Measurements from ENCODE around the gene SPRN. TPM values are rescaled to one million over a fixed set of nuclear protein-coding genes. Genes with fewer than 3 reads are reported as not detected.
"Not testable (repeated sequence)": the region's sequence is repeated elsewhere in the genome, so short reads cannot be mapped to it uniquely, and the experiment has no call there.

SPRN gene
- total RNA-seq, 1 experiment from 2014 or later: not detected

- DNase-seq (ENCODE audit: low read depth): no peak
Measured at GRCh38 chr10:133456041-133456951, 31.9 kb upstream of the SPRN start.

- no peak for DNase-seq (ENCODE audit: low read depth)
Measured at GRCh38 chr10:133455611-133456031, 31.2 kb upstream of the SPRN start.

- DNase-seq (ENCODE audit: low read depth): no peak
Measured at GRCh38 chr10:133455196-133455595, 30.8 kb upstream of the SPRN start.

DNA sequence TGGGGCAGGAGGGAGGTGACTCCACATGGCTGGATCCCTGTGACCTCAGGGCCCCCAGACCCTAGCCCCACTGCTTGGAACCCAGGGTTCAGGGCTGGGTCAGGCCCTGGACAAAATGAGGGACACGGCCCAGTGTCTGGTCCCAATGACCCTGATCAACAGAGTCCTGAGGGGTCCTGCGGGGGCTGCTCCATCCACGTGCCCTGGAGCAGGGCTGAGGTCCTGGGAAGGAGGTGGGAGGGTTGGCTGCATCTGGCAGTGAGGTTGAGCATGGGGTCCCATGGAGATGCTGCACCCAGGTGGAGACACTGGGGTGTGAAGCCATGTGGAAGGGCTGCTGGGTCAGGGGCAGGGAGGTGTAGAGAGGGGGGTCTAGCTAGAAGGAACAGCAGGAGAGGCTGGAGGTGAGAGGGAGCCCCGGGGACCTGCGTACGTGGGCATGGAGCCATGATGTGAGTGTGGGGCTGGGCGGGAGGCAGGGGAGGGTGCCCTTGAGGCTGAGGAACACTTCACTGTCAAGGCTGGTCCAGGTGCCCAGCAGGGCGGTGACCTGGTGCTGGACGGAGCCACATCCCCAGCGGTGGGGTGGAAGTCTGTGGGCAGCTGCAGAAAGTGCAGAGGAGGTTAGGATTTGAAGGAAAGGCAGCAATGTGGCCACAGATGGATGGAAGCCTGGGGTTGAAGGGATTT lies 29.9 kb upstream of the SPRN start:
- DNase-seq (ENCODE audit: low read depth): no peak

GRCh38 chr10:133453516-133454203 lies 29.2 kb upstream of the SPRN start, which contains the start of gene SCART1:
Gene SCART1 (plus strand): TSS chr10:133453945. CDS start chr10:133453998, 53 bp downstream.
- no peak for DNase-seq (ENCODE audit: low read depth)

- no peak for DNase-seq (ENCODE audit: low read depth)
Measured at GRCh38 chr10:133452453-133452852, 28.0 kb upstream of the SPRN start.

- DNase-seq (ENCODE audit: low read depth): no peak
Measured at GRCh38 chr10:133451346-133451745, 26.9 kb upstream of the SPRN start.

DNA sequence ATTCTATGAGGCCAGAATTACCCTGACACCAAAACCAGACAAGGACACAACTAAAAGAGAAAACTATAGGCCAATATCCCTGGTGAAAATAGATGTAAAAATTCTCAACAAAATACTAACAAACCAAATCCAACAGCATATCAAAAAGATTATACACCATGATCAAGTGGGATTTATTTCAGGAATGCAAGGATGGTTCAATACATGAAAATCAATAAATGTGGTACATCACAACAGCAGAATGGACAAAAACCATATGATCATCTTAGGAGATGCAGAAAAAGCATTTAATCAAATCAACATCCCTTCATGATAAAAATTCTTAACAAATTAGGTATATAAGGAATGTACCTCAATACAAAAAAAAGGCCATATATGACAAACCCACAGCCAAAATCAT lies 23.7 kb upstream of the SPRN start:
- no peak for DNase-seq (ENCODE audit: low read depth)

DNA sequence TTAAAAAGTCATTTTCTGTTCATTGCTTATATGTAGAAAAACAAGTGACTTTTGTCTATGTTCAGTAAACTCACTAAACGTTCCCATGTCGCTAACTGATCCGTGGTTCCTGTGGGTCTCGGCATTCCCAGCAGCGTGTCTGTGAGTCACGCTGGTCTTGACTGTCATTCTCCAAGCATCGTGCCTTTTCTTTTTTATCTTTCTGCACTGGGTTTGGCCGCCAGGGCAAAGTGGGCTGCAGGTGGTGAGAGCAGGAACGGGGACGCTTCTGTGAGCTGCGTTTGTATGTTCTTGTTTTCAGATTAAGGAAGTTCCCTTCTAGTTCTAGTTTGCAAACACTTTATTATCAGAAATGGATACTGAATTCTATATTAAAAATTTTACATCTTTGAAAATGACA lies 22.6 kb upstream of the SPRN start:
- no peak for DNase-seq (ENCODE audit: low read depth)

DNA sequence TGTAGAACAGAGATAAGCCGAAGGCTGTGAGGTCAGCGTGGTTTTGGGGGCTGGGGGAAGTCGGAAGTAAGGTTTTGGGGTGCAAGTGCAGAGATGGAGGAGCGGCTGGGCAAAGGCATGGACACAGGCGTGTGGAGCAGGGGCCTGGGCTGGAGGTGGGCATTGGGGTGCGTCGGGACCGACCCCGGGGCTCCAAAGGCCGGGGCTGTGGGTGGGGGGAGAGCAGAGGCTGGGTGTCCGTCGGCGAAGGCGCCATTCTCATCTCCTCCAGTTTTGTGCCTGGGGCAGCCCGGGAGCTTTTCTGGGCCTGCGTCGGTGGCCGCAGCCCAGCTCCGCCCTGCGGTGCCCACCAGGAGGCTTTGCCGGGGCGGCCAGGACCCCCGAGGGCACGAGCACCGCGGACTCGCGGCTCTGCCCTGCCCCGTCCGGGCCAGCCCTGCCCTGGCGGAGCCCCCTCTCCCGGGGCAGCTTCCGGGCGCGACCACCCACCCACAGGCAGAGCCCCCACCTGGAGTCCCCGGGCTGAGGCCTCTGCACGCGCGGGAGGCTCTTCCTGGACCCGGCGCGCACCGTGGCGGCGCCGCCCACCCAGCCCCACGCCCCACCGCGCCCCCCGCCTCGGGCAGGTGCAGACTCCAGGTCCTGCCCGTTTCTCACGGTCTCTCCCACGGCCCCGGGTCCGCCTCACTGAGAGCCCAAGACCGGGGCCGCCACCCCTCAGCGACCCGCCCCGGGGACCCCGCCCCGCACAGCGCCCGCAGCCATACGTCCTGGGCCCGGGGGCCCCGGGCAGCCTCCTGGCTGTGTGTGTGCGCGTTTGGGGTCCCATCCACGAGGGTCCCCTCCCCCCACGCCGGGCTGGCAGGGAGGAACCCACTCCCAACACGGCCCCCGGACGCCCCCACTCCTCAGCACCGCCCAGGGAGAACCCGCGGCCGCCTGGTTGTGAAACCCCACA lies 21.6 kb upstream of the SPRN start:
- no peak for DNase-seq (ENCODE audit: low read depth)

DNA sequence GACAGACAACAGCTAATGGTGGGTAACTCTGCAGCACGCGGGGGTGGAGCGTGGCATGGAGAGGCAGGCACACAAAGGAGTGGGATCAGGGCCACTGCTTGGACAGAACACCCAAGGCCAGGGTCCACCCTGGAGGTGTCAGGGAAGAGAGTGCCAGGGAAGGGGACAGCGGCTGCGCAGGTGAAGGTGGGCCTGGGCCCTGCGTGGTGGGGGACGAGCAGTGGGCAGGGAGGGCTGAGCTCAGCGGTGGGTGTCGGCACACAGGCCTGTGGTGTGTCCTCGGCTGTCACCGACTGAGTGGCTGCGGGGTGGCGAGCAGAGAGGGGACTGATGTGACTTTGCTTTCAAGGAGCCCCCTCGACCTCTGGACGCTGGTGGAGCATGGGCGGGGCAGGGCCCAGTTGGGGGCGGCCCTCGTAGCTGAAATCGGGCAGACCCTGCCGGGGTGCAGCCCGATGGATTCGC lies 20.9 kb upstream of the SPRN start:
- no peak for DNase-seq (ENCODE audit: low read depth)

- no peak for DNase-seq (ENCODE audit: low read depth)
Measured at GRCh38 chr10:133444342-133445267, 20.2 kb upstream of the SPRN start.

DNA sequence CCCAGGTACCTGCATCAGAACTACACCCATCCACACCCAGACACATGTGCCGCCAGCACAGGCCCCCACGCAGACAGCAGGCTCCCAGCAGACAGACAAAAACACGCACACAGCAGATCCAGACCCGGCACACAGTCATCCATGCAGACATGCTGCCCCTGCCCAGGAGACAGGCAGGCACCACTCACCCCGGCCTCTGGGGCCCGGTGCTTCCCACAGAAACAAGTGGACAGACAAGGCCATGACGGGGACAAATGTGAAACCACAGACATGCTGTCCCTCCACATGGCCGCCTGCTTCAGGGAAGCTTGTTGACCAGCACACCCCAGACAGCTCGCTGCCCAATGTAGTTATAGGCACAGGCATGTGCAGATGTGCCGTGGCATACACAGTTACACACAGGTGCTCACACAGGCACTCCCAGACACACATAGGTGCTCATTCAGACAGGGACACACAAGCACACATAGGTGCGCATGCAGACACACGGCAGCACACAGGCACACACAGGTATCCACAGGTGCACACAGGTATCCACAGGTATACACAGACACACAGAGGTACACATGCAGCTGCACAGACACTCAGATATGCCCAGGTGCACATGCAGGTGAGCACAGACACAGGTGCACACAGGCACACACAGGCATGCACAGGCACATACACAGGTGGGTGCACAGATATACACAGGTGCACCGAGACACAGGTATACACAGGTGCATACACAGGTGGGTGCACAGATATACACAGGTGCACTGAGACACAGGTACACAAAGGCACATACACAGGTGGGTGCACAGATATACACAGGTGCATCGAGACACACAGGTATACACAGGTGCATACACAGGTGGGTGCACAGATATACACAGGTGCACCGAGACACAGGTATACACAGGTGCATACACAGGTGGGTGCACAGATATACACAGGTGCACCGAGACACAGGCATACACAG lies 18.8 kb upstream of the SPRN start:
- no peak for DNase-seq (ENCODE audit: low read depth)

DNA sequence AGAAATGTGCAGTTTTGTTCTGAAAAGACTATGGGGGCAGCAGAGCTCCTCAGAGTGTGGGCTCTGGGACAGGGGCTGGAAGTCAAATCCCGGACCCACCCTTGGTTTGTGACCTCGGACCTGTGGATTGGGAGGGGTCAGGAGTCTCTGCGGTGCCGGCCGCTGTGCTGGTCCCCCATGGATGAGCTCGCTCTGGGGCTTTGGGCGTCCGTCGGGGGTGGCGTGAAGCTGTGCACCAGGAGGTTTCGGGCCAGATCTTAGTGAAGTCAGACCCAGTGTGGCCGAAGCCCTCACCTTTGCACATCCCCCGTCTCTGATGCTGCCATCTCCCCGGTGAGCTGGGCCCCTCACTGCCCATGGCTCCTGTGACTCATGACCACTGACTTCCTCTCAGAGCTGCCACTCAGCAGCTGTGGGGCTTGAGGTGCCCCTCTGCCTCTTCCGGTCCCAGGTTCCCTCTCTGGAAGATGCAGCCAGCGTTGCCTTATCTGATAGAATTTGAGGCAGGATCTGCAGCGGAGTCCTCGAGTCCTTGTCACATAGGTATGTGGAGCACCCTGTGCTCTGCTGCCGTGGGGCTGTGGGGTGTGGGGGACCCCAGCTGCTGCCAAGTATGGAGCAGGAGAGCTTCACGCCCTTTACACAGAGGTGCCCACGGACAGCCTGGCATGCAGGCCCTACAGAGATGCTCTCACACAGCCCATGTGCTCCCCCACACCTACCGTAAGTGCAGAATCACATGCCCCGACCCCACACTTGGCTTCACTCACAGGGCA lies 18.0 kb upstream of the SPRN start:
- DNase-seq (ENCODE audit: low read depth): no peak

- DNase-seq (ENCODE audit: low read depth): no peak
Measured at GRCh38 chr10:133441780-133442179, 17.4 kb upstream of the SPRN start.

DNA sequence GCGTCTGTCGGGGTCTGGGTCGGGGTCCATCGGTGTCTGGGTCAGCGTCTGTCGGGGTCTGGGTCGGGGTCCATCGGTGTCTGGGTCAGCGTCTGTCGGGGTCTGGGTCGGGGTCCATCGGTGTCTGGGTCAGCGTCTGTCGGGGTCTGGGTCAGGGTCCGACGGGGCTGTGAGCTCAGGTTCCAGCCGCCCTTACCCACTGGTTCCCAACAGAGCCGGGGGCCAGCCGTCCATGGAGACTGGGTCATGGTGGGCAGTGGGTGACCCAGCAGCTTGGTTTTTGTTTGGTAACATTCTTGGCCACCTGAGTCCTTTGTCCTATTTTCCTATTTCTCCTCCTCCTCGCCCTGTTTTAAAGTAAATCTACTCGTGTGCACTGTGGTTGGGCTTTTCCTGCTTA lies 16.9 kb upstream of the SPRN start:
- not testable (repeated sequence) for DNase-seq (ENCODE audit: low read depth)

DNA sequence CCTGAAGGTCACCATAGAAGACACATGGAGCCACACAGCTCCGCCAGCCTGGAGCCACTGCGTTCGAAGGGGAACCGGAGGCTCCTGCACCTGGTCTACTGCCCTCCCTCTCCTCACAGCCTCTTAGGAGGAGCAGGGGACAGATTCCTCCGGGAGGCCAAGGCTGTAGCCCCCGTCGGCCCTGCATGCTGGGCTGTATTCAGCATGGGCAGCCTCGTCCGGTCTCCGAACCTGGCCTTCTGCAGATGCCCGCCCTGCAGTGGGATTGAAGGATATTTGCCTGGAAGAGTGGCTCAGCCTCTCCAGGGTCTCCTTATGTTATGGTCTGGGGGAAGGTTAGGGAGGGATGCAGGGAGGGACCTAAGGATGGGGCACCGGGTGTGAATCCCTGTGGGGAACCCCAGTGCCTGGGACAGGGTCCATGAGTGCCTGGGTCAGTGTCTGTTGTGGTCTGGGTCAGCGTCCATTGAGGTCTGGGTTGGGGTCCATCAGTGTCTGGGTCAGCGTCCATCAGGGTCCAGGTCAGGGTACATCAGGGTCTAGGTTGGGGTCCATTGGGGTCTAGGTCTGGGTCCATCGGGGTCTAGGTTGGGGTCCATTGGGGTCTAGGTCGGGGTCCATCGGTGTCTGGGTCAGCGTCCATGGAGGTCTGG lies 16.3 kb upstream of the SPRN start:
- no peak for DNase-seq (ENCODE audit: low read depth)
